NCI-H82 treated with DMSO at 0.1 percent for 48 hours (cell line): ENCODE measurements around the gene MRPS25.
A peak's percentile ranks its signal among the peaks of the same experiment; 100 is the strongest.

Experiments used
- DNase-seq: peaks from one replicate; lab custom pipeline; 2025; ENCODE audit not compliant: unreplicated experiment; lab: John Stamatoyannopoulos, UW

MRPS25 gene

GRCh38 chr3:15083252-15083651, 18.1 kb upstream of the MRPS25 start:
- no peak for DNase-seq

DNA sequence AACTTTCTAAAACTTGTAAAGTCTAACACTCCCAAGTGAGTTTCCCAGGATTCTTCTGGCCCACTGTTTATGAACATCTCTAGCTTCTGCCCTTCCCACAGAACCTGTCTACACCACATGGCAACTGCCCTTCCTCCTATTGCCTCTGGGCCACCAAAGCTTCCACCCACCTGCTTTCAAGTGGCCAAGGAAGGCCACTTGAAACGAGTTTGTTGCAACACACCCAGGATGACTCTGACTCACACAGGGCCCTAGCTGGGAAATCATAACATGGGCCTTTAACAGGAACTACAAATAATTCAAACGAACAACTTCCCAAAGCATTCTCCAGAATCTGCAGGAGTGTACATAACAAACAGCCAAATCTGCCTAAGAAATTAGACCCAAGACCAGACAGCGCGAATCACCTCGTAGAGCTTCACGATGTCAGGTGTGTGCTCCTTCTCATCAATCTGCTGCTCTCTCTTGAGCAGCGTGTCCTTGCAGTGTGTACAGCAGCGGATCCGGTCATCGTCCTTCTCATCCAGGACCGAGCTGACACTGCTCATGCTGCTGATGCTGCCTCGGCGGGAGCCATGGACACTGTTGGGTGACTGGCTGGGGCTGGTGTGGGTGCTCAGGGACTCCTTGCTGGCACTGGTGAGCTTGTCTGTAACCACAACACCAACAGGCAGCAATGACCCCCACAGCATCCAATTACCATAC, 17.0 kb upstream of the MRPS25 start:
- no peak for DNase-seq

DNA sequence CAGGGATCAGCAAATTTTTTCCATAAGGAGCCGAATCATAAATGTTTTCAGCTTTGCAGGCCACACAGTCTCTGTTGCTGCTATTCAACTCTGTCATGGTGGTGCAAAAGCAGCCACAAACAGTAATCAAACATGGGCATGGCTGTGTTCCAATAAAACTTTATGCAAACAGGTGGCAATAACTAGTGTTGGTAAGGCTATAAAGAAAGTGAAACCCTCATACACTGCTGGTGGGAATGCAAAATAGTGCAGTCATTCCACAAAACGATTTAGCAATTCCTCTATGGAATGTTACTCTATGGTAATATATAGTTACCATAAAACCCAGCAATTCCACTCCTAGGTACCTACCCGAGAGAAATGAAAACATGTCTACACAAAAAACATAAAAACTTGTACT, 14.0 kb upstream of the MRPS25 start:
- no peak for DNase-seq

DNA sequence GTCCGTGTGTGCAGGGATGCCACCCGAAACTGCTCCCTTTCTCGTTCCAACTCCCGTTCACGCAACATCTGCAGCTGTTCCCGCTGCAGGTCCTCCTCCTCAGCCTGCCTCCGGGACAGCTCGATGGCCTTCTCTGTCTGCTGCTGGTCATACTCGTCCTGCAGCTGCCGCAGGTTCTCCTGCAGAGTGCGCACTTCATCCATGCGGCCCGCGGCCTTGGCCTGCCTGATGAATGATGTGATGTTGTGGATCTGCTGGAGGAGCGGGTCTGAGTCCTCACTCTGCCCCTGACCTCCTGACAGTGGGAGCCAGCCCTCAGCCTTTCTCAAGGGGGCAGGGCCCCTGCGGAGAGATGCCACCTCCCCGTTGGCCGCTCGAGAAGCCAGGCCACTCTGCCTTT, 9.4 kb upstream of the MRPS25 start:
- DNase-seq = no peak

DNA sequence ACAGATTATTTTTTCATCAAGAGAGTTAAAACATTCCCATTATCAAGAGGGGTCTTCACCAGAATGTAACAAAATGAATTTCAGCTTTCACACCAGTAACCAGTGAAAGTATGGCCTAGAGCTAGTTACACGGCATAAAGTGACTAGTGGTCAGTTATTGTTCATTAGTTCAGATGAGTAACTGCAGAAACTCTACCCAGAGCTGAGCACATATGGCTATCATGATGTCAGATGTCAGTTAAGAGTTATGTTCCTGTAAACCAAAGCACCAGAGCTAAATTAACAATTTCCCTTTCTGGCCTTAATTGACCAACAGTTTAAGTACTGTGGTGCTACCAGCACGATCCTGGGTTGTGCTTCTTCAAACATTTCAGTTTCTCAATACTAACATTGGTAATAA, 6.6 kb upstream of the MRPS25 start:
- DNase-seq = no peak

DNA sequence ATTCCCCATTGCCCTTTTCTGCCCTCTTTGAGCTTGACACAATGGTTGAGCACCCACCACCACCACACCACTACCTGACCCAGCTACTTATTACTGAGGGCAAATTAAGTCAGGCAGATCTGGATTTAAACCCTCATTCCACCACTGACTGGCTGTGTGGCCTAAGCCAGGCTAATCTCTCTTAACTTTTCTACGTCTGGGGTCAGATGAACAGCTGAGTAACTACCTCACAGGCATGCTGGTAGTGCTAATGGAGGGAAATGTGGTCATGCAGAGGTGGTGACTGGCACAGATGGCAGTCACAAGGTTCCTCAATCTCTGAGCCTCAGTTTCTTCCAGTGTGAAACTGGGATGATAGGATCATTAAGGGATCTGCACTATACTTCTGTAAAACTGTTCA, 4.3 kb upstream of the MRPS25 start:
- DNase-seq = peak; percentile 37

DNA sequence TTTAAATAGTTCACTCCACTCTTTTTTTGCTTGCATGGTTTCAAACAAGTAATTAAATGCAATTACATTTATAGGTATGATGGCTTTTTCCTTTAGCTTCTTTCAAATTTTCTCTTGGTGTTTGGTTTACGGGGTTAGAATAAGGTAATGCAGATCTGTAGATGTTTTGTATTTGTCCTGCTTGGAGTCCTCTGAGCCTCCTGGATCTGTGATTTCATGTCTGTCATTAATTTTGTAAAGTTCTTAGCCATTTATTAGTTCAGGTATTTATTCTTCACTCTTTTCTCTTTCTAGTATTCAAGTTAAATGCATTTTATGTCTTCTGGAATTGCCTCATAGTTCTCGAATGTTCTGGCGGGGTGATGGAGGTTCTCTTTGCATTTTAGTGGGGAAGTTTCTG, 1.4 kb upstream of the MRPS25 start:
- DNase-seq = no peak

- no peak for DNase-seq
These were observed 464 bp upstream of the MRPS25 start for GRCh38 chr3:15065550-15066007.

GRCh38 chr3:15064299-15064834, 748 bp downstream of the MRPS25 start:
- DNase-seq = no peak

DNA sequence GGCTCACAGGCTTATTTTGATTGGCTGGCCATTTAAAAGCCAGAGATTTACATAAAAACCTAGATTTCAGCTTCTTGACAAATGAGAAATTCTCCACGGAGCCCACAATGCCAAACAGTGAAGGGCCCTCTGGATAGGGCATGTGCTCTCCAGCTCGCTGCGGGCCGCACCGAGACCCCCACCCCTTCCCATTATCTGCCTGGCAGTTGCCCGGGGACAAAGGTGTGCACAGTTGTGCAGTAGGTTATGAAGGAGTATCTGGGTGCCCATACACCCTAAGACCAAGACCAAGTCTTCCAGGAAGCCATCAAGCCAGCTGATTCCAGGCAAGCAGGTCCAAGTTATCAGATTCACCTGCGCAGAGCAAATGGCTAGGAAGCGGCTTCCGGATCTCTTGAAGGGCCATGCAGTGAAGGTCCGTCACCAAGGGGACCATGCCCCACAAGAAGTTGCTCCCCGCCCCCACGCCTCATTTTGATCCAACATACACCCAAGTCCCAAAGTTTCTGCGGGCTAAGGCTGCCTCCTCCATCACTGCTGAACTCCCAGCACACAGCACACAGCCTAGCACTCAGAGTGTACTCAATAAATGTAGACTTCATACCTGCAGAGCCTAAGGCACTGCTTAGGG, 1.3 kb downstream of the MRPS25 start:
- DNase-seq = no peak

- no peak for DNase-seq
These were observed 1.9 kb downstream of the MRPS25 start for GRCh38 chr3:15063238-15063637.

DNA sequence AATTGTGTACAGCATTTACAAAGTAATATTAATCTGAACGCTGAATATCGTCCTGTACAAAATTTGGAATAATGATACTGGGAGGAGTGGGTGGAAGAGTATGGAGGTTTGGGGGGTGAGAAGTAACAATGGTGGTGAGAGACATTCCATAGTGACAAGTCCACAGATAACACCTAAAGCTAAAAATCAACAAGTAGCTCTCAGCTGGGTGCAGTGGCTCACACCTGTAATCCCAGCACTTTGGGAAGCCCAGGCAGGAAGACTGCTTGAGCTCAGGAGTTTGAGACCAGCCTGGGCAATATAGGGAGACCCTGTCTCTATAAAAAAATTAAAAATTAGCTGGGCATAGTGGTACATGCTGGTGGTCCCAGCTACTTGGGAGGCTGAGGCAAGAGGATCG, 5.1 kb downstream of the MRPS25 start:
- no peak for DNase-seq

DNA sequence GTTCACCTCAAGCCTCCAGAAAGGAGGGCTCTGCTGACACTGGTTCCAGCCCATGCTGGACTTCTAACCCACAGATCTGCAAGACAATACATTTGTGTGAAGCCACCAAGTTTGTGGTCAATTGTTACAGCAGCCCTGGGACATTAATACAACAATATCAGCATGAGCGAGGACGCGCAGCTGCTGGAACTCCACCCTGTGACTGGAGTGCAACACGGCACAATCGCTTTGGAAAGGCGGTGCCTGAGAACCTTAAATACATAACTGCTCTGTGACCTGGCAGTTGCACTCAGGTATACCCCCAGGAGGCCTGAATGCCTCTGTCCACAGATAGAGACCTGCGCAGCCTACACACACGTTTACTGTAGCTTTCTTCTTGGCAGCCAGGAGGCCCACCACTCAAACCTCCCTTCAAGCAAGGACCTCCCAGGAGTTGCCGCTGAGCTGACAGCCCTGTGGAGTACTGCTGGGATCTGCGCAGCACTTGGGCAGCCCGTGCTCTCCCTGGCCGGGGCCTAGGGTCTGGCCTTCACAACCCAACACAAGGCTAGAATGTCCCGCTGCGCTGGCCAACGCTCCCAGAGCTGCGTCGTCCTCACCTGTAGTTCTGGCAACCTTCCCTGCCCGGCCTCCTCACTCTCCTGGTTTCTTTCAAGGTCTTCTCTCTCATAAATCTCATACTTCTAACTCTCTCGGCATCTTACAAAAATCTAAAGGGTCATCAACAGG, 8.3 kb downstream of the MRPS25 start:
- no peak for DNase-seq

GRCh38 chr3:15055019-15055557, 10.0 kb downstream of the MRPS25 start:
- DNase-seq = no peak

GRCh38 chr3:15053541-15053940, 11.6 kb downstream of the MRPS25 start:
- no peak for DNase-seq

DNA sequence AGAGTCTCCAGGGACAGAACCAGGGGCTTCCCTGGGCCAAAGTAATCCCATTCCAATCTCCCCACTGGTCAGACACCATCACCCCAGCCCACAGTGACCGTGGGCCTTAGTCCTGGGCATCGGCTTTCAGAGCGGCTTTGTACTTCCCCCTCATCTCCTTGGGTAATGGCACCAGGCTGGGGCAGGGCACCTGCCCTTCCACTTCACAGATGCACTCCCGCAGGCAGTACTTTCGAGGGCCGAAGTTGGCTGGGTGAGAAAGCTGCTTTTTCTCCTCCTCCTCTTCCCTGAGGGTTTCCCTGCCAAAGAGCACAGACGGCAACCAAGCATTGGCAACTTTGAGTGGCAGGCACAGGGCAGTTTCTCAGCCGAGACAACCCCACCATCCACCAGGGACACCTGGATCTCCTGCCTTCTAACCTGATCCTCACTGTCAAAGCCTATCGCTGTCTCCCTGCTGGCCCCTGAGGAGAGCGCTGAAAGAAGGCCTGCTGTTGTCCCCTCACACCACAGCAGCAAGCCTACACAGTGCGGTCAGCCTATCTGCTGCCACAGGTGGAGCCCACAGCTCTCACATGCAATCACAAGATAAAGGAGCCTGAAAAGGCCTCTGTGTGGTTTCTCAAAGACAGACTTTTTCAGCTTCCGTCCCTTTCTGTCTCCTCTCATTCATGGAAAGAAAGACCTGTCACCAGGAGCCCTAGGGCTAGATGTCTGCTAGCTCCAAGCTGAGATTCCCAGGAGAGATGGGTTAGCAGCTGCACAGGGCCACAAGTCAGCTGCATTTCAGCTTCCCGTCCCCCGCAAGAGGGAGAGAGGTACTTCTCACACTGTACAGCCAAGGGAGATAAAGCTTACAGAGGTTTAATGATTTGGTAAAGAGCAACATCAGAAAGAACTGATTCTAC, 12.5 kb downstream of the MRPS25 start:
- no peak for DNase-seq

DNA sequence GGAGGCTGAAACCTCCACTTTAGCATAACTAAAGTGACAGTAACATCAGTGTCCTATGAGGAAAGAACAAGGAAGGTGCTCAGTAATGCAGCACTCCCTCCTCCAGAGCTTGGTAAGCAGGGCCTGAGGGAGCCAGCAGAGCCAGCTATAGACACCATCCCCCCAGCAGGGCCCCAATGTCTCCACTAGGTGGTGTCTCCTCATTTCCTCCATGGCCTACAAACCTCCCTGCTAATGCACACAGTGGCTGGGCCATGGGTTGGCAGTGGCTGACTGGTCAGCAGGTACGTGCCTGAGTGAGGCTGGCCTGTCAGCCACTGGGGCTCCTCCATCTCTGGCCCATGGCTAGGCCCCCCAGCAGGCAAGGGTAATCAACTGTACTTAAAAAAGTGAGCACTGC, 13.6 kb downstream of the MRPS25 start:
- DNase-seq = no peak

- no peak for DNase-seq
These were observed 14.6 kb downstream of the MRPS25 start for GRCh38 chr3:15050405-15051092.

GRCh38 chr3:15049584-15049983, 15.5 kb downstream of the MRPS25 start:
- DNase-seq = no peak

GRCh38 chr3:15045667-15046066, 19.4 kb downstream of the MRPS25 start:
- DNase-seq = no peak
